IMR-90 (cell line): Measurements from ENCODE around the gene VTN. TPM values are rescaled to one million over a fixed set of nuclear protein-coding genes. Genes with fewer than 3 reads are reported as not detected.

Experiments used
- ATAC-seq: fragments of 200-7000 bp; cut with Tn5 transposase; 2 replicates; pipeline ENCODE4 v1.9.1; 2020; ENCODE audit warnings: low read depth, mild to moderate bottlenecking, moderate library complexity
- BruUV-seq: library from RNA; stranded (reverse); fragments of 400-500 nt; replicated peaks from 2 replicates; lab custom pipeline; 2021; lab: Mats Ljungman, UMichigan
- CTCF ChIA-PET: fragments of 300-600 bp; formaldehyde crosslinking; extraction: SDS; loops from one replicate; lab custom pipeline; 2021; ENCODE audit warnings: antibody characterized with exemption; lab: Yijun Ruan, JAX
- POLR2A ChIA-PET: fragments of 300-600 bp; sonication (Branson Sonifier 250); formaldehyde crosslinking; loops from one replicate; lab custom pipeline; 2022; ENCODE audit warnings: antibody characterized with exemption; ENCODE audit not compliant: unreplicated experiment; lab: Charles Lee
- DNase-seq: peaks from one replicate; pipeline ENCODE4 v3.0.0; 2013
- H2AFZ ChIP-seq: replicated peaks from 2 replicates; pipeline ENCODE3; 2013; ENCODE audit warnings: low read length, mild to moderate bottlenecking; ENCODE audit not compliant: poor library complexity
- H2AK5ac ChIP-seq: 2 replicates; pipeline ENCODE4 v1.6.1; 2013; ENCODE audit warnings: low read depth, low read length, inconsistent platforms
- H2AK9ac ChIP-seq: replicated peaks from 2 replicates; pipeline ENCODE3; 2013; ENCODE audit warnings: mild to moderate bottlenecking, low read depth, low read length, moderate library complexity; ENCODE audit not compliant: poor library complexity
- H2BK120ac ChIP-seq: 2 replicates; pipeline ENCODE4 v1.6.1; 2013; ENCODE audit warnings: low read depth, low read length, inconsistent platforms
- H2BK15ac ChIP-seq: 3 replicates; pipeline ENCODE4 v1.6.1; 2013; ENCODE audit warnings: low read depth, low read length, inconsistent platforms
- H2BK20ac ChIP-seq: 2 replicates; pipeline ENCODE4 v1.6.1; 2013; ENCODE audit warnings: low read depth, mild to moderate bottlenecking, inconsistent platforms, low read length, moderate library complexity
- H2BK5ac ChIP-seq: 2 replicates; pipeline ENCODE4 v1.6.1; 2013; ENCODE audit warnings: mild to moderate bottlenecking, low read depth, low read length, inconsistent platforms; ENCODE audit not compliant: poor library complexity, severe bottlenecking
- H3K14ac ChIP-seq: replicated peaks from 2 replicates; pipeline ENCODE4 v1.6.1; 2013; ENCODE audit warnings: low read depth, low read length, inconsistent platforms
- H3K18ac ChIP-seq: 2 replicates; pipeline ENCODE4 v1.6.1; 2013; ENCODE audit warnings: low read depth, low read length, control low read depth
- H3K23ac ChIP-seq: 2 replicates; pipeline ENCODE4 v1.6.1; 2013; ENCODE audit warnings: low read depth, low read length, inconsistent platforms
- H3K27ac ChIP-seq: 2 replicates; pipeline ENCODE4 v1.5.1; 2013; ENCODE audit warnings: mild to moderate bottlenecking, control low read depth, low read length; ENCODE audit not compliant: insufficient read depth
- H3K27me3 ChIP-seq: 2 replicates; pipeline ENCODE4 v1.6.1; 2013; ENCODE audit warnings: low read length; ENCODE audit not compliant: control insufficient read depth, insufficient read depth
- H3K36me3 ChIP-seq: 2 replicates; pipeline ENCODE4 v1.6.1; 2013; ENCODE audit warnings: low read length, mixed read lengths; ENCODE audit not compliant: control insufficient read depth, insufficient read depth
- H3K4ac ChIP-seq: 2 replicates; pipeline ENCODE4 v1.6.1; 2013; ENCODE audit warnings: low read depth, low read length, inconsistent platforms
- H3K4me1 ChIP-seq: 2 replicates; pipeline ENCODE4 v1.6.1; 2013; ENCODE audit warnings: low read length, mixed read lengths; ENCODE audit not compliant: control insufficient read depth, insufficient read depth
- H3K4me2 ChIP-seq: 2 replicates; pipeline ENCODE4 v1.6.1; 2013; ENCODE audit warnings: low read depth, mild to moderate bottlenecking, control low read depth, low read length, moderate library complexity
- H3K4me3 ChIP-seq: 2 replicates; pipeline ENCODE4 v1.5.1; 2013; ENCODE audit warnings: low read depth, mild to moderate bottlenecking, control low read depth, low read length, moderate library complexity; ENCODE audit not compliant: insufficient read depth
- H3K56ac ChIP-seq: 2 replicates; pipeline ENCODE4 v1.6.1; 2013; ENCODE audit warnings: low read length, inconsistent platforms; ENCODE audit not compliant: insufficient read depth; ENCODE audit errors: extremely low read depth
- H3K79me1 ChIP-seq, 2 experiments: 2 replicates each; pipeline ENCODE4 v1.6.1; 2013; ENCODE audit warnings: low read length in 2 of 2, inconsistent platforms in 1 of 2, low read depth in 1 of 2
- H3K9ac ChIP-seq: 2 replicates; pipeline ENCODE4 v1.6.1; 2013; ENCODE audit warnings: low read depth, low read length, control low read depth
- H3K9me1 ChIP-seq: 2 replicates; pipeline ENCODE4 v1.6.1; 2013; ENCODE audit warnings: low read length, inconsistent platforms; ENCODE audit not compliant: insufficient read depth
- H3K9me3 ChIP-seq: 2 replicates; pipeline ENCODE4 v1.6.1; 2013; ENCODE audit warnings: low read length; ENCODE audit not compliant: control insufficient read depth, insufficient read depth
- H4K20me1 ChIP-seq: 2 replicates; pipeline ENCODE4 v1.6.1; 2013; ENCODE audit warnings: low read length, inconsistent platforms; ENCODE audit not compliant: insufficient read depth
- H4K5ac ChIP-seq: 2 replicates; pipeline ENCODE4 v1.6.1; 2013; ENCODE audit warnings: mild to moderate bottlenecking, low read depth, low read length, control low read depth
- H4K8ac ChIP-seq, 2 experiments: 2 replicates each; pipeline ENCODE4 v1.6.1; 2013; ENCODE audit warnings: low read depth in 2 of 2, low read length in 2 of 2, control low read depth in 1 of 2, inconsistent platforms in 1 of 2
- H4K91ac ChIP-seq: 2 replicates; pipeline ENCODE4 v1.6.1; 2013; ENCODE audit warnings: low read depth, low read length, inconsistent platforms; ENCODE audit not compliant: insufficient read depth
- ELK1 ChIP-seq: fragments of 150-350 bp; IDR thresholded peaks from 2 replicates; pipeline ENCODE4 v1.6.1; 2016; ENCODE audit warnings: low read depth, mild to moderate bottlenecking, low read length, moderate library complexity, borderline replicate concordance
- MXI1 ChIP-seq: IDR thresholded peaks from 2 replicates; pipeline ENCODE4 v1.6.1; 2012; ENCODE audit warnings: low read depth, mild to moderate bottlenecking, low read length, moderate library complexity, borderline replicate concordance
- USF2 ChIP-seq: fragments of 150-350 bp; IDR thresholded peaks from 2 replicates; pipeline ENCODE4 v1.6.1; 2017; ENCODE audit warnings: mild to moderate bottlenecking, antibody characterized with exemption, low read length, low read depth
- WGBS, 2 experiments: methylation state at CpG; one replicate each; pipeline versions ENCODE4 v1.1.5 to v1.1.7; 2013; ENCODE audit warnings: missing lambda C conversion rate in 2 of 2; ENCODE audit not compliant: insufficient read length in 1 of 2; ENCODE audit errors: extremely low coverage in 2 of 2; 5-methylcytosine and 5-hydroxymethylcytosine counted together
- dilution Hi-C: fragments of 300-500 bp; cut with HindIII; formaldehyde crosslinking; loops from one replicate; pipeline ENCODE4 v1.14.3; 2018; ENCODE audit warnings: low sequenced_read_pairs; ENCODE audit not compliant: unreplicated experiment
- in situ Hi-C: fragments of 300-500 bp; cut with MboI; formaldehyde crosslinking; loops from 3 replicates; pipeline ENCODE4 v1.14.3; 2019; ENCODE audit warnings: low sequenced_read_pairs, inconsistent platforms, mixed read lengths
- intact Hi-C: fragments of 100-400 bp; cut with micrococcal nuclease; formaldehyde crosslinking; loops from 2 replicates; pipeline ENCODE4 v1.10.0; 2022
- polyA plus RNA-seq, 3 experiments: library from polyadenylated mRNA; depleted of rRNA; stranded (reverse); fragments of >200 nt; gene quantifications; 2 replicates each; pipeline ENCODE4 v1.2.3, GENCODE V29; 2012; ENCODE audit warnings: low replicate concordance in 1 of 3
- total RNA-seq: library from RNA; depleted of rRNA; stranded (reverse); fragments of >200 nt; gene quantifications from 2 replicates; pipeline ENCODE4 v1.2.3, GENCODE V29; 2012

Gene VTN
- total and polyA plus RNA-seq, 2 of the 4 experiments (the other 2 are of a cell fraction): 0.18 to 1.0 TPM

DNA sequence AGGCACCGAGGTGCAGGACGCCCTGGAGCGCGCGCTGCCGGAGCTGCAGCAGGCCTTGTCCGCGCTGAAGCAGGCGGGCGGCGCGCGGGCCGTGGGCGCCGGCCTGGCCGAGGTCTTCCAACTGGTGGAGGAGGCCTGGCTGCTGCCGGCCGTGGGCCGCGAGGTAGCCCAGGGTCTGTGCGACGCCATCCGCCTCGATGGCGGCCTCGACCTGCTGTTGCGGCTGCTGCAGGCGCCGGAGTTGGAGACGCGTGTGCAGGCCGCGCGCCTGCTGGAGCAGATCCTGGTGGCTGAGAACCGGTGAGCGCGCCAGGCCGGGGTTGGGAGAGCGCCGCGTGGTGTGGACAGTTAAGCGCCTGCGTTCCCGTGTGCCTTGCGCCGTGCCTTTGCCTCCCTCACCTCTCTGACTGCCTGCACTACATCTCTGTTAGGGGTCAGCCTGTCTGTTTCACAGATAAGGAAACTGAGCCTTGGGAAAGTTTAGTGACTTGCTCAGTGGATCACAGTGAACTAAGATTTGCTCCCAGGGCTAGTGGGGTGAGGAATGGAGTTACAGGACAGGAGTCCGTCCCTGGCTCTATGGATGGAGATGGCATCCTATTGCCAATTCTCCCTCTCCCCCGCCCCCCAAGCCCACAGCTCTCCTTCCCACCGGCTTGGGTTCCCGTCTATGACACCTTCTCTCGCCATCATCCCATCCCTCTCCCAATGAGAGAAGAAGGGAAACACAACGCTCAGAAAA lies 2.3 kb upstream of the VTN start:
- peaks cover 35% of the 10 kb centered on the region for H3K9me1 ChIP-seq
- CTCF ChIA-PET: no interaction called here
- no peaks in the 10 kb centered on the region for H3K36me3 ChIP-seq
- peak; percentile 30 for DNase-seq
- H2BK120ac ChIP-seq: no peak overlapping the region
- peak overlapping the region; percentile 29 for H2AK9ac ChIP-seq
- WGBS, 2 experiments: no CpG with 5 or more reads among the region's 53 CpGs
- peak overlapping the region; percentile 54 for H3K4me3 ChIP-seq
- intact Hi-C loops: no loop called here
- no peak overlapping the region for H2BK15ac ChIP-seq
- in situ Hi-C loops: no loop called here
- no peak overlapping the region for H3K4ac ChIP-seq
- H3K56ac ChIP-seq: 0 out of 2 replicates have a peak overlapping the region, but pooled peaks have one; percentile 19
- ATAC-seq: peak; percentile 4
- peaks cover 14% of the 10 kb centered on the region; the same call in 1 of the 2 replicates for H3K4me1 ChIP-seq
- TF ChIP-seq ELK1: no peak
- peak; percentile 24; the same call in 1 of the 2 replicates for TF ChIP-seq MXI1
- TF ChIP-seq USF2: no peak
- peaks cover 5 to 30% of the 10 kb centered on the region in 2 experiments; a peak in 3 of 4 replicates for H3K79me1 ChIP-seq
- H2AFZ ChIP-seq: peak overlapping the region; percentile 93
- no peak overlapping the region for H3K18ac ChIP-seq
- BruUV-seq: no TSS peak
- H4K5ac ChIP-seq: no peak overlapping the region
- H2BK5ac ChIP-seq: no peak overlapping the region
- peaks cover 31% of the 10 kb centered on the region for H4K20me1 ChIP-seq
- H2AK5ac ChIP-seq: peak overlapping the region; percentile 7; the same call in 1 of the 2 replicates
- no peak overlapping the region; the same call in 1 of the 2 replicates for H4K91ac ChIP-seq
- H2BK20ac ChIP-seq: no peak overlapping the region
- H3K4me2 ChIP-seq: peak overlapping the region; percentile 84
- peak overlapping the region in 1 of 2 experiments; percentile 40; a peak in 2 of 4 replicates for H4K8ac ChIP-seq
- POLR2A ChIA-PET: no interaction called here
- dilution Hi-C loops: no loop called here
- no peaks in the 10 kb centered on the region for H3K9me3 ChIP-seq
- H3K27ac ChIP-seq: peak overlapping the region; percentile 28; the same call in 1 of the 2 replicates
- peak overlapping the region; percentile 70; the same call in 1 of the 2 replicates for H3K23ac ChIP-seq
- H3K14ac ChIP-seq: 0 out of 2 replicates have a peak overlapping the region, but pooled peaks have one; percentile 59
- H3K27me3 ChIP-seq: no peaks in the 10 kb centered on the region
- H3K9ac ChIP-seq: peak overlapping the region; percentile 43
